GM18502 (cell line): ENCODE data around the gene ADAM23.
A peak's percentile ranks its signal among the peaks of the same experiment; 100 is the strongest.

Source experiments
- ATAC-seq: cut with Tn5 transposase; IDR thresholded peaks from one replicate; pipeline ENCODE4 v1.9.1; 2021; ENCODE audit warnings: mild to moderate bottlenecking; ENCODE audit not compliant: unreplicated experiment, poor library complexity

The ADAM23 gene

GRCh38 chr2:206442474-206442832, 879 bp upstream of the ADAM23 start:
- no peak for ATAC-seq

- ATAC-seq, result peak; percentile 58
Measured at GRCh38 chr2:206443735-206444527, 599 bp downstream of the ADAM23 start.

GRCh38 chr2:206445948-206446347, 2.6 kb downstream of the ADAM23 start:
- ATAC-seq, result no peak

GRCh38 chr2:206452242-206452641, 8.9 kb downstream of the ADAM23 start:
- no peak for ATAC-seq

- no peak for ATAC-seq
Measured at GRCh38 chr2:206452750-206453149, 9.4 kb downstream of the ADAM23 start.

GRCh38 chr2:206456078-206456754, 12.9 kb downstream of the ADAM23 start:
- ATAC-seq, result no peak

- peak; percentile 92 for ATAC-seq
Measured at GRCh38 chr2:206457188-206457634, 13.9 kb downstream of the ADAM23 start.

GRCh38 chr2:206462240-206462854, 19.0 kb downstream of the ADAM23 start:
- no peak for ATAC-seq

GRCh38 chr2:206463685-206464084, 20.4 kb downstream of the ADAM23 start:
- ATAC-seq, result no peak

- no peak for ATAC-seq
Measured at GRCh38 chr2:206464597-206464996, 21.3 kb downstream of the ADAM23 start.

- ATAC-seq, result peak; percentile 66
Measured at GRCh38 chr2:206471524-206472062, 28.3 kb downstream of the ADAM23 start.

GRCh38 chr2:206472094-206472493, 28.8 kb downstream of the ADAM23 start:
- no peak for ATAC-seq

- ATAC-seq, result no peak
Measured at GRCh38 chr2:206474099-206474498, 30.8 kb downstream of the ADAM23 start.

GRCh38 chr2:206477296-206477695, 34.0 kb downstream of the ADAM23 start:
- no peak for ATAC-seq

GRCh38 chr2:206478340-206478739, 35.0 kb downstream of the ADAM23 start:
- no peak for ATAC-seq

- ATAC-seq, result no peak
Measured at GRCh38 chr2:206480161-206480560, 36.8 kb downstream of the ADAM23 start.

GRCh38 chr2:206480620-206481019, 37.3 kb downstream of the ADAM23 start:
- ATAC-seq, result no peak

- no peak for ATAC-seq
Measured at GRCh38 chr2:206481056-206481455, 37.7 kb downstream of the ADAM23 start.

GRCh38 chr2:206482123-206482522, 38.8 kb downstream of the ADAM23 start:
- no peak for ATAC-seq

GRCh38 chr2:206482633-206483032, 39.3 kb downstream of the ADAM23 start:
- ATAC-seq, result no peak

- ATAC-seq, result no peak
Measured at GRCh38 chr2:206488053-206488452, 44.7 kb downstream of the ADAM23 start.
